HK-2 (cell line): ENCODE results near the gene SCYL1.
A peak's percentile ranks its signal among the peaks of the same experiment; 100 is the strongest.

ENCODE experiments used
- DNase-seq: peaks from one replicate; pipeline ENCODE4 v3.0.0-alpha.2; 2018; ENCODE audit not compliant: unreplicated experiment

The SCYL1 gene

DNA sequence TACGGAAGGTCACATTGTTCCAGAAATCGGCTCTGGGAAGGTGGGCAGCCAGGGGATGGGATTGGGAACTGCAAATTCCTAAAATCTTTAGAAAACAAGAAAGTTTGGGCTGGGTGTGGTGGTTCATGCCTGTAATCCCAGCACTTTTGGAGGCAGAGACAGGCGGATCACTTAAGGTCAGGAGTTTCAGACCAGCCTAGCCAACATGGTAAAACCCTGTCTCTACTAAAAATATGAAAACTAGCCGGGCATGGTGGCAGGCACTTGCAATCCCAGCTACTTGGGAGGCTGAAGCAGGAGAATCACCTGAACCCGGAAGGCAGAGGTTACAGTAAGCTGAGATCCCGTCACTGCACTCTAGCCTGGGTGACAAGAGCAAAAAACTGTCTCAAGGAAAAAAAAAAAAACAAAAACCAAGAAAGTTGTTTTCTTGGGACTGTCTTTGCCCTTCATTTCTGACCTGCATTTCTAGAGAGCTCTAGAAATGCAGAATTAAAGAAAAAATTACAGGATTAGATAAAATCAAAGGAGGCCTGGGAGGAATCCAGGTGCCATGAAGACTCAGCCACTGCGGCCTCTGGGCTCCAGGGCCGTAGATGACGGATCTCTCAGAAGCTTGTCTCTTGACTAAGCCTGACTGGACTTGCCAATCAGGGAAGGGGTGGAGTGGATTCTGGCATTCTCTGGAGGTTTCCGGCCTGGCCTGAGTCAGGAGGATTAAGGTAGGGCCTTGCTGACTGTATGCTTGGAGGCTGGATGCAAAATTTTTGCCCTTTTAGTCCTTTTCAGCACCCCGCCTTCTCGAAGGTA, 31.3 kb upstream of the SCYL1 start:
- DNase-seq, result peak; percentile 88

DNA sequence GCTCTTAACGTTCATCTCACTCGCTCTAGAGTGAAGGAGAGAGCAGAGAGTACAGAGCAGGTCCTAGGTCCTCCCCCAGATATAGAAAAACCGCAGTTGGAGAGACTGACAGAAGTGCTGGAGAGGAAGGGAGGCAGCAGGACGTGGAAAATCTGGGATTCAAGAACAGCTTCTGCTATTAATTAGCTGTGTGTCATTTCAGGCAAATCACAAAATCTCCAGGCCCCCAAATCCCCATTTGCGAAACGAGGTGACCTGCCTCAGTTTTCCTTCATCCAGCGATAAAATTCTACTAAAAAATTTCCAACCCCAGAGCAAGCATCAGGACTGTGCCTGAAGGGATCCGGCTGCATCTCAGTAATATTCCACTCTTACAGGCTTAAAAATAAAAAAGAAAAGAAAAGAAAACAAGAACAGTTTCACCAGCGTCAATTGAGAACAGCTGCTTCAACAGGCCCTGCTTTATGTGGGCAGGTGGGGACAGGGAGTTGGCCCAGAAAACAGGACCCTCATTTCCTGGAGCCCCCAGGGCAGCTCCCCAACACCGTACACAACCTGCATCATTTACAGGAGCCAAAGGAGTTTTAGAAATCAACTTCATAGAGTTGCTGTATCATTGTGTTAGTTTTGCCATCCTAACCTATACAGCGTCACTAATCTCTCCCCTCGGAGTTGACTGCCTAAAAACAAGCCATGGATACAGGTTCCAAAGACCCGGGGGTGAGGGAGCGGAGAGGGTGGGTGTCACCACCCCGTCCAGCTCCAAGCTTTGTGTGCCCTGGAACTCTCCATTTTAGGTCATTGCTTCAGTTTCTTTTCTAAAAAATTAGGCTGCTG, 28.4 kb upstream of the SCYL1 start:
- no peak for DNase-seq

- peak; percentile 96 for DNase-seq
Observed at GRCh38 chr11:65497141-65498041, 27.5 kb upstream of the SCYL1 start.

DNA sequence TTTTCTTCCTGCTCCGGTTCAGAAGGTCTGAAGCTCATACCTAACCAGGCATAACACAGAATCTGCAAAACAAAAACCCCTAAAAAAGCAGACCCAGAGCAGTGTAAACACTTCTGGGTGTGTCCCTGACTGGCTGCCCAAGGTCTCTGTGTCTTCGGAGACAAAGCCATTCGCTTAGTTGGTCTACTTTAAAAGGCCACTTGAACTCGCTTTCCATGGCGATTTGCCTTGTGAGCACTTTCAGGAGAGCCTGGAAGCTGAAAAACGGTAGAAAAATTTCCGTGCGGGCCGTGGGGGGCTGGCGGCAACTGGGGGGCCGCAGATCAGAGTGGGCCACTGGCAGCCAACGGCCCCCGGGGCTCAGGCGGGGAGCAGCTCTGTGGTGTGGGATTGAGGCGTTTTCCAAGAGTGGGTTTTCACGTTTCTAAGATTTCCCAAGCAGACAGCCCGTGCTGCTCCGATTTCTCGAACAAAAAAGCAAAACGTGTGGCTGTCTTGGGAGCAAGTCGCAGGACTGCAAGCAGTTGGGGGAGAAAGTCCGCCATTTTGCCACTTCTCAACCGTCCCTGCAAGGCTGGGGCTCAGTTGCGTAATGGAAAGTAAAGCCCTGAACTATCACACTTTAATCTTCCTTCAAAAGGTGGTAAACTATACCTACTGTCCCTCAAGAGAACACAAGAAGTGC, 26.7 kb upstream of the SCYL1 start:
- DNase-seq, result no peak

GRCh38 chr11:65498727-65498976, 26.2 kb upstream of the SCYL1 start:
- DNase-seq, result no peak

GRCh38 chr11:65498977-65499712, 25.7 kb upstream of the SCYL1 start, which contains the start of gene MALAT1:
Gene MALAT1, plus strand, starts transcription at chr11:65499045.
- peak; percentile 86 for DNase-seq

DNA sequence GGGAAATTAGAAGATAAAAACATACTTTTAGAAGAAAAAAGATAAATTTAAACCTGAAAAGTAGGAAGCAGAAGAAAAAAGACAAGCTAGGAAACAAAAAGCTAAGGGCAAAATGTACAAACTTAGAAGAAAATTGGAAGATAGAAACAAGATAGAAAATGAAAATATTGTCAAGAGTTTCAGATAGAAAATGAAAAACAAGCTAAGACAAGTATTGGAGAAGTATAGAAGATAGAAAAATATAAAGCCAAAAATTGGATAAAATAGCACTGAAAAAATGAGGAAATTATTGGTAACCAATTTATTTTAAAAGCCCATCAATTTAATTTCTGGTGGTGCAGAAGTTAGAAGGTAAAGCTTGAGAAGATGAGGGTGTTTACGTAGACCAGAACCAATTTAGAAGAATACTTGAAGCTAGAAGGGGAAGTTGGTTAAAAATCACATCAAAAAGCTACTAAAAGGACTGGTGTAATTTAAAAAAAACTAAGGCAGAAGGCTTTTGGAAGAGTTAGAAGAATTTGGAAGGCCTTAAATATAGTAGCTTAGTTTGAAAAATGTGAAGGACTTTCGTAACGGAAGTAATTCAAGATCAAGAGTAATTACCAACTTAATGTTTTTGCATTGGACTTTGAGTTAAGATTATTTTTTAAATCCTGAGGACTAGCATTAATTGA, 25.0 kb upstream of the SCYL1 start:
- no peak for DNase-seq

- DNase-seq, result no peak
Observed at GRCh38 chr11:65500387-65501185, 24.3 kb upstream of the SCYL1 start.

DNA sequence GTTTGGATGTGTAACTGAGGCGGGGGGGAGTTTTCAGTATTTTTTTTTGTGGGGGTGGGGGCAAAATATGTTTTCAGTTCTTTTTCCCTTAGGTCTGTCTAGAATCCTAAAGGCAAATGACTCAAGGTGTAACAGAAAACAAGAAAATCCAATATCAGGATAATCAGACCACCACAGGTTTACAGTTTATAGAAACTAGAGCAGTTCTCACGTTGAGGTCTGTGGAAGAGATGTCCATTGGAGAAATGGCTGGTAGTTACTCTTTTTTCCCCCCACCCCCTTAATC, 23.8 kb upstream of the SCYL1 start:
- DNase-seq, result no peak

DNA sequence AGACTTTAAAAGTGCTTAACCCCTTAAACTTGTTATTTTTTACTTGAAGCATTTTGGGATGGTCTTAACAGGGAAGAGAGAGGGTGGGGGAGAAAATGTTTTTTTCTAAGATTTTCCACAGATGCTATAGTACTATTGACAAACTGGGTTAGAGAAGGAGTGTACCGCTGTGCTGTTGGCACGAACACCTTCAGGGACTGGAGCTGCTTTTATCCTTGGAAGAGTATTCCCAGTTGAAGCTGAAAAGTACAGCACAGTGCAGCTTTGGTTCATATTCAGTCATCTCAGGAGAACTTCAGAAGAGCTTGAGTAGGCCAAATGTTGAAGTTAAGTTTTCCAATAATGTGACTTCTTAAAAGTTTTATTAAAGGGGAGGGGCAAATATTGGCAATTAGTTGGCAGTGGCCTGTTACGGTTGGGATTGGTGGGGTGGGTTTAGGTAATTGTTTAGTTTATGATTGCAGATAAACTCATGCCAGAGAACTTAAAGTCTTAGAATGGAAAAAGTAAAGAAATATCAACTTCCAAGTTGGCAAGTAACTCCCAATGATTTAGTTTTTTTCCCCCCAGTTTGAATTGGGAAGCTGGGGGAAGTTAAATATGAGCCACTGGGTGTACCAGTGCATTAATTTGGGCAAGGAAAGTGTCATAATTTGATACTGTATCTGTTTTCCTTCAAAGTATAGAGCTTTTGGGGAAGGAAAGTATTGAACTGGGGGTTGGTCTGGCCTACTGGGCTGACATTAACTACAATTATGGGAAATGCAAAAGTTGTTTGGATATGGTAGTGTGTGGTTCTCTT, 23.2 kb upstream of the SCYL1 start:
- DNase-seq, result no peak

- no peak for DNase-seq
Observed at GRCh38 chr11:65502274-65502554, 22.7 kb upstream of the SCYL1 start.

DNA sequence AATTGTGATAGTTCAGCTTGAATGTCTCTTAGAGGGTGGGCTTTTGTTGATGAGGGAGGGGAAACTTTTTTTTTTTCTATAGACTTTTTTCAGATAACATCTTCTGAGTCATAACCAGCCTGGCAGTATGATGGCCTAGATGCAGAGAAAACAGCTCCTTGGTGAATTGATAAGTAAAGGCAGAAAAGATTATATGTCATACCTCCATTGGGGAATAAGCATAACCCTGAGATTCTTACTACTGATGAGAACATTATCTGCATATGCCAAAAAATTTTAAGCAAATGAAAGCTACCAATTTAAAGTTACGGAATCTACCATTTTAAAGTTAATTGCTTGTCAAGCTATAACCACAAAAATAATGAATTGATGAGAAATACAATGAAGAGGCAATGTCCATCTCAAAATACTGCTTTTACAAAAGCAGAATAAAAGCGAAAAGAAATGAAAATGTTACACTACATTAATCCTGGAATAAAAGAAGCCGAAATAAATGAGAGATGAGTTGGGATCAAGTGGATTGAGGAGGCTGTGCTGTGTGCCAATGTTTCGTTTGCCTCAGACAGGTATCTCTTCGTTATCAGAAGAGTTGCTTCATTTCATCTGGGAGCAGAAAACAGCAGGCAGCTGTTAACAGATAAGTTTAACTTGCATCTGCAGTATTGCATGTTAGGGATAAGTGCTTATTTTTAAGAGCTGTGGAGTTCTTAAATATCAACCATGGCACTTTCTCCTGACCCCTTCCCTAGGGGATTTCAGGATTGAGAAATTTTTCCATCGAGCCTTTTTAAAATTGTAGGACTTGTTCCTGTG, 22.1 kb upstream of the SCYL1 start:
- DNase-seq, result no peak

DNA sequence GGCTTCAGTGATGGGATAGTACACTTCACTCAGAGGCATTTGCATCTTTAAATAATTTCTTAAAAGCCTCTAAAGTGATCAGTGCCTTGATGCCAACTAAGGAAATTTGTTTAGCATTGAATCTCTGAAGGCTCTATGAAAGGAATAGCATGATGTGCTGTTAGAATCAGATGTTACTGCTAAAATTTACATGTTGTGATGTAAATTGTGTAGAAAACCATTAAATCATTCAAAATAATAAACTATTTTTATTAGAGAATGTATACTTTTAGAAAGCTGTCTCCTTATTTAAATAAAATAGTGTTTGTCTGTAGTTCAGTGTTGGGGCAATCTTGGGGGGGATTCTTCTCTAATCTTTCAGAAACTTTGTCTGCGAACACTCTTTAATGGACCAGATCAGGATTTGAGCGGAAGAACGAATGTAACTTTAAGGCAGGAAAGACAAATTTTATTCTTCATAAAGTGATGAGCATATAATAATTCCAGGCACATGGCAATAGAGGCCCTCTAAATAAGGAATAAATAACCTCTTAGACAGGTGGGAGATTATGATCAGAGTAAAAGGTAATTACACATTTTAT, 21.4 kb upstream of the SCYL1 start:
- DNase-seq, result no peak

DNA sequence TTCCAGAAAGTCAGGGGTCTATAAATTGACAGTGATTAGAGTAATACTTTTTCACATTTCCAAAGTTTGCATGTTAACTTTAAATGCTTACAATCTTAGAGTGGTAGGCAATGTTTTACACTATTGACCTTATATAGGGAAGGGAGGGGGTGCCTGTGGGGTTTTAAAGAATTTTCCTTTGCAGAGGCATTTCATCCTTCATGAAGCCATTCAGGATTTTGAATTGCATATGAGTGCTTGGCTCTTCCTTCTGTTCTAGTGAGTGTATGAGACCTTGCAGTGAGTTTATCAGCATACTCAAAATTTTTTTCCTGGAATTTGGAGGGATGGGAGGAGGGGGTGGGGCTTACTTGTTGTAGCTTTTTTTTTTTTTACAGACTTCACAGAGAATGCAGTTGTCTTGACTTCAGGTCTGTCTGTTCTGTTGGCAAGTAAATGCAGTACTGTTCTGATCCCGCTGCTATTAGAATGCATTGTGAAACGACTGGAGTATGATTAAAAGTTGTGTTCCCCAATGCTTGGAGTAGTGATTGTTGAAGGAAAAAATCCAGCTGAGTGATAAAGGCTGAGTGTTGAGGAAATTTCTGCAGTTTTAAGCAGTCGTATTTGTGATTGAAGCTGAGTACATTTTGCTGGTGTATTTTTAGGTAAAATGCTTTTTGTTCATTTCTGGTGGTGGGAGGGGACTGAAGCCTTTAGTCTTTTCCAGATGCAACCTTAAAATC, 20.8 kb upstream of the SCYL1 start:
- DNase-seq, result no peak

GRCh38 chr11:65504674-65505465, 20.0 kb upstream of the SCYL1 start:
- no peak for DNase-seq

GRCh38 chr11:65505466-65506289, 19.2 kb upstream of the SCYL1 start:
- no peak for DNase-seq
